ENCODE data around the gene FAM89B.

Gene FAM89B

GRCh38 chr11:65593518-65594414, 21.4 kb downstream of the FAM89B start:
- TF ChIP-seq CTCF (conservative IDR thresholded peaks at IDR 0.05; ENCODE audit: low read depth, low read length) = peak; percentile 78
- no peak for DNase-seq (ENCODE audit: low read depth)
- H3K4me3 ChIP-seq (ENCODE audit: low read length) = no peak overlapping the region

DNA sequence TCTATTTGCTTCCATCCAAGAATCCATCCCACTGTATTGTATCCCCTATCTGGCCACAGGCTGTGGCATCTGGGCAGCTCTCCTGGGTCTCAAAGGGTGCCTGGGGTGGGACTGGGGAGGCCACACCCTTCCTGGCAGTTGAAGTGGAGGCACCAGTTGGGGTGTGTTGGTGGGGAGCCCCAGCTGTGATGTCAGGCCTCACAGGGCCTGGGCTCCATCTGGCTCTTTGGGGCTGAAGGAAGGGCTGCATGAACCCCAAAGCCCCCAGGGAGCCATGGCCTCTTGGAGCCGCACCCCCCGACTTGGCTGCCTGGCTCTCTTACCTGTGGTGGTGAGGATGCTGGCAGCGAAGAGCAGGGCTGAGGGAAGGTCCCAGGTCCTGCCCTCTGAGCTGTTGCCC, 22.8 kb downstream of the FAM89B start:
- TF ChIP-seq CTCF (conservative IDR thresholded peaks at IDR 0.05; ENCODE audit: low read depth, low read length) = no peak
- no peak for DNase-seq (ENCODE audit: low read depth)
- H3K4me3 ChIP-seq (ENCODE audit: low read length) = no peak overlapping the region

DNA sequence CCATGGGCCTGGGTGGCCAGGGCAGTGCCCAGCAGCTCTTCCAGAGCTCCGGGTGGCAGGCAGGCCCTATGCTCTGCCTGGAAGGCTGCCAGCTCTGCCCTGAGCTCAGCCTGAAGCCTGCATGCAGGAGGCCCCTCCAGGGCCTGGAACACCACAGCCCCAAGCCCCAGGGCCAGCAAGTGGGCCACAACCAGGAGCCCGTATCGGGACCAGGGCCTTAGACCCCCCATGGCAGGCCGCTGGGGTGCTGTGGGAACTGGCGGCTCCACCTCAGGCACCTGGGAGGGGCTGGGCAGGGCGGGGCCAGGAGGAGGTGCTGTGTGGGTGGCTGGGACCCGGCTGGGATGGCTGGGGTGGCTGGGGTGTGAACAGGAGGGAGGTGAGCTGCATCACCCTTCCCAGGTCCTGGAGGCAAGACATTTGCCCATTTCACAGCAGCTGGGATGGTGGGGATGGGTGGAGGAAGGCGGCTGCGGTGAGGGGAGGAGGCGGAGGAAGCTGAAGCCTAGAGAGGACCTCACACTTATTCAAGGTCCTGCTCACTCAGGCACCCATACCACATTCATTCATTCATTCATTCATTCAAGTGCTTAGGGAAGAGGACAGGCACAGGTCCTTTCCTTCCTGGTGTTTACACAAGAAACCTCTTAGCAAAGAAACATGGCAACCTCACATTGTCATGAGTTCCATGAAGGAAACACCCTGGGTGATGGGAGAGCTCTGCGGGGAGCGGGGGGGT, 23.4 kb downstream of the FAM89B start, which contains the start of gene KCNK7:
Gene KCNK7 (minus strand): TSS at position 258 of the 739 bp plus-strand sequence. CDS start 28 bp downstream, at position 230.
- TF ChIP-seq CTCF (conservative IDR thresholded peaks at IDR 0.05; ENCODE audit: low read depth, low read length) = no peak
- DNase-seq (ENCODE audit: low read depth) = no peak
- no peak within 1 kb of the TSS for H3K4me3 ChIP-seq (ENCODE audit: low read length)

GRCh38 chr11:65596520-65596919, 24.2 kb downstream of the FAM89B start:
- no peak for TF ChIP-seq CTCF (conservative IDR thresholded peaks at IDR 0.05; ENCODE audit: low read depth, low read length)
- no peak overlapping the region for H3K4me3 ChIP-seq (ENCODE audit: low read length)
- no peak for DNase-seq (ENCODE audit: low read depth)

- H3K4me3 ChIP-seq (ENCODE audit: low read length) = no peak overlapping the region
- no peak for TF ChIP-seq CTCF (conservative IDR thresholded peaks at IDR 0.05; ENCODE audit: low read depth, low read length)
- no peak for DNase-seq (ENCODE audit: low read depth)
Measured at GRCh38 chr11:65598258-65598699, 25.9 kb downstream of the FAM89B start.

DNA sequence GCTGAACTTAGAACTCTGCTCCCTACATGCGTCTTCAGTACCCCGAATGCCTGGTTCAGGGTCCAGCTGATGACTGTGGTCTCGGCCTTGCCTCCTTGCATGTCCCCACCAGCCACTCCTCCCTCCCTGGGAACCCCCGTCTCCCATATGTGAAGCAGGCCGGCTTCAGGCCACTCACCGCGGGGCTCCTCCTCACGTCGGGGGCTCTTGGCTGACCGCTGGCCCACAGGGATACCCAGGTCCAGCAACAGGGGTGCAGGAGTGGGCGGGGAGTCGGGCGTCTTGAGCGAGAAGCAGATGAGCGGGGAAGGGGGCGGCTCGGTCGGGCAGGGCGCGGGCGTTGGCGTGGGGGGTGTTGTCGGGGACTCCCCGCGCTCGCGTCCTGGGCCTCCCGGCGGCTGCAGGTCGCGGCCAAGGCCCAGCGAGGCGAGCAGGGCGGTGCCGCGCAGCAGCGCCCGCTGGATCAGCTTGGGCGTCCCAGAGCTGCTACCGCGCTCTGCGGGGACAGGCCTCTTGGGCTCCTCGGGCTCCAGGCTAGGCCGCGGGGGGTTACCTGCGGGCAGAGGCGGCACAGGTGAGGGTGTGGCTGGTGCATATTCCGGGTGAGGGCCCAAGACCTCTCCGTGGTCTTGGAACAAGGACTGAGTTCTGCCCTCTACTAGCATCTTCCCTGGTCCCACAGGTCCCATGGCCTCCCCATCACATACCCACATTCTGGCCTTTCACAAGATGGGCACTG, 27.0 kb downstream of the FAM89B start:
- DNase-seq (ENCODE audit: low read depth) = no peak
- H3K4me3 ChIP-seq (ENCODE audit: low read length) = no peak overlapping the region
- no peak for TF ChIP-seq CTCF (conservative IDR thresholded peaks at IDR 0.05; ENCODE audit: low read depth, low read length)
